HG02852 (cell line): ENCODE data around the gene INSYN2A.

Experiments used
- ATAC-seq: cut with Tn5 transposase; IDR thresholded peaks from one replicate; pipeline ENCODE4 v1.9.1; 2021; ENCODE audit warnings: mild to moderate bottlenecking, moderate library complexity; ENCODE audit not compliant: unreplicated experiment

INSYN2A gene

DNA sequence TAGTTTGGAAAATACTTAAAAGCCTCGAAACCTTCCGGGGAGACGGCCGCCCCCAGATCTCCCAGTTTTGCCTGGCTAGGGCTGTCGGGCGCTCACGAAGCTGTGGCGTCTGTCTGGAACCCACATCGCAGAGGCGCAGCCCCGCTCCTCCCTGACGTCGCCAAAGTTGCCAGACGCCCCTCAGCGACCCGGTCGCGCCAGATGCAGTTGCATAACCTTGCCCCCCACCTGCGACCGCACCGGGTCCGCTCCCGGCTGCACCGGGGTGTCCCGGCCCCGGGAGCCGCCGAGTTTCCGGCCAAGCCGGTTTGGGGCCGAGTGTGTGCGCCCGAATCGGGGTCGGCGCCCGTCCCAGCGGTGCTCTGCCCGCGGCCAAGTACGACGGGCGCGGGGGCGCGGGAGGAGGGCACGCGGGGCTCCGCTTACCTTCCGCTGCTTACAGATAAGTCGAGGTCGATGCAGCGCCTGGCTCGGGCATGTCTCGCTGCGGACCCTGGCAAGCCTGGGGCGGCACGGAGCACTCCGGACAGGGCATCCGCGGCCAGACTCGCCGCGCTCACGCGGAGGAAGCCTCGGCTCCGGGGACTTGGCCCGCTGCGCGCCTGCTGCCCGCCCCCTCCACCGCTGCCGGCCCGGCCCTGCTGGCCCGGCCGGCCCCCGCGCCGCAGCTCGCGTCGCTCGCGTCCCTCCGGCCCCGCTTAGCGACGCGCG lies 665 bp downstream of the INSYN2A start:
- ATAC-seq: no peak

DNA sequence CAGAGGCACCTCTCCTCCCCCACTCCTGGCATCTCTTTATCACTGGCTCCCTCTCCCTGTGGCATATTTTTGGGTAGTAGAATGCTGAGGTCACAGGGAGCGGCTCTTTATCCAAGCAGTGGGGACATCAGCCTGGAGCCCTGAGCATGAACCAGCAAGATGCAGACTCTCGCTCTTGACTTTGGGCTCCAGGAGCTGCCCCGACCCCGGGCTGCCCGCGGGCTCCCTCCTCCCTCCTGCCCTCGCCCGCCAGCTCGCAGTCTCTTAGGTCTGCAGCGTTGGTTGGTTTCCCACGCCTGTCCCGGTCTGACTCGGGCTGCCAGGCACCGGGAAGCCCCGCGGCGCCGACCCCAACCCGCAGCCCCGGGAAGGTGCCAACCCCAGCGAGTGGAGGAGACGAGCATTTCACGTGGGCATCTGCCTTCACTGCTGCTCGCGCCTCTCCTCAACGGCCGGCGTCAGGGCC lies 1.3 kb downstream of the INSYN2A start:
- no peak for ATAC-seq

- no peak for ATAC-seq
These were observed 1.8 kb downstream of the INSYN2A start for GRCh38 chr10:127194599-127194998.

DNA sequence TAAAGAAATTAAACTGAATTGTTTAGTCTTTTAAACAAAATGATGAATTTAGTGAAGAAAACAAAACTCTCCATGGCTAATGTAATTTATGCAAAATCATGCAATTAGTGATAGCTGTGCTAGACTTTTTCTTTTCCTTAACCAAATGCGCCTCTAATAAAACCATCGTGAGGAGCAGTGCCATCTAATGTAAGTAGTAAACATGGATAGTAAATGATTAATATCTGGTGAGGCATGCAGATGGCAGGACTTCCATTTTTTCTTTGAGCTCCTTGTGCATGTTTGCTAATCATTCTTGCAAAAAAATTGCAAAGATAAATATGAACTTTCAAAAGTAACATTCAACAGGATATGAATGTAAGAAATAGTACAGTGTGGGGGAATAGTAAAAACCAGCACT lies 2.3 kb downstream of the INSYN2A start:
- no peak for ATAC-seq

- ATAC-seq: no peak
These were observed 3.3 kb downstream of the INSYN2A start for GRCh38 chr10:127193125-127193524.

GRCh38 chr10:127190427-127190826 lies 6.0 kb downstream of the INSYN2A start:
- no peak for ATAC-seq

DNA sequence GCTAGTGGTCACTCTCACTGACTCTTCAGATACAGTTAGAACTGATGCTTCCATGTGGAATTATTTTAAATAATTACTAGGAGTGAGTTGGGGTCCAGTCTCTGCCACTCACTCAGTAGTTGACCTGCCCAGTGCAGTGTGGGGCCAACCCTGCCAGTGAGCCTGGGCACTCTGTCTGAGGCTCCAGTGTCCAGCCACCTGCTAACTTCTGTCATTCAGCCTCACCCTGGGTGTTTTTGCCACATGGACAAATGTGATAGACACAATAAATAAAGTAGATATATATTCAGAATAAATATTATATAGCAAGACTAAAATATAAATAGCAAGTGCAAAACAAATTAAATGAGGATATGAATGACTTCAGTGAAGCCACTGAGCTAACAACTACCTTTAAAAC lies 7.2 kb downstream of the INSYN2A start:
- ATAC-seq: no peak

DNA sequence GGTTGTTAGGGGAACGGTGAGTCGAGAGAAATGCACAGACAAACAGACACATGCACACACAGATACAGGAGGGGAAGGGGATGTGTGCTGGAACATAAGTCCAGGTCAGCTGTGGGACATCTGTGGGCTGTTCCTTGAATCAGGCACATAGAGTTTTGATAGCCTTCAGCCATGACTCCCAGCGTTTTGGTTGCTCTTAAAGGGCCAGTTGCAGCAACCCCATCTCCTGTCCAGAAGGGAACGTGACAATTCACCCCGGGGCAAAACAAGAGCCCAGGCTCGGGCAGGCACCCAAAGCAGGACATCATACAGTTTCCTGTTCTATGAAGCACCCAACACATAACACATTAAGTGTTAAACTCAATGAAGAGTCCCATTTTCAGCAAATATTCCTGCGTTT lies 9.6 kb downstream of the INSYN2A start:
- ATAC-seq: no peak

GRCh38 chr10:127184582-127184981 lies 11.8 kb downstream of the INSYN2A start:
- ATAC-seq: no peak

- no peak for ATAC-seq
These were observed 14.2 kb downstream of the INSYN2A start for GRCh38 chr10:127182161-127182560.

DNA sequence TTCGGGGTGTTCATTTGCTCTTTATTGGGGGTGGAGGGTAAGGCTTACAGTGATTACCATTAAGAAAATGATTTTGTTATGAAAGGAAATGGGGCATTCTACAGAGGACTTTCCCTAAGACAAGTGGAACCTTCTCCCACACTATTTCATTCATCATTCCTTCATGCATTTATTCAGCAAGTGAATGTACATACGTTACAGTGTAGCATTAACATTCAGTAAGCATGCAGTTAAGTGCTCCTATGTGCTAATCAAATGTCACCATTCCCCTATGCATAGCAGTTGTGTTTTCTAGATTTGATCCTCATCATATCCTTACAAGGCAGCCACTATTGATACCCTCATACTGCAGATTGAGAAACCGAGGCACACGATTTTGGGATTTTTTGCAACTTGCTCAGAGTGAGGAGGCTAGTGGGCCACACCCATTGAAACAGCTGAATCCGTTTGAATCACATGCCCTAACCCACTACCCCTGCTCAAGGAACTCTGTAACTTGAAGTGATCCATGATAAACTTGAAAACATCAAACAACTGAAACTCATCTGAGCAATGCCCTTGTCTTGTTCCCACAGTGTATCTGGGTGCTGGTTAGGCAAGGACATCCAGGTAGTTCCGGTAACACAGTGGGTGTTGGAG lies 16.7 kb downstream of the INSYN2A start:
- ATAC-seq: no peak

DNA sequence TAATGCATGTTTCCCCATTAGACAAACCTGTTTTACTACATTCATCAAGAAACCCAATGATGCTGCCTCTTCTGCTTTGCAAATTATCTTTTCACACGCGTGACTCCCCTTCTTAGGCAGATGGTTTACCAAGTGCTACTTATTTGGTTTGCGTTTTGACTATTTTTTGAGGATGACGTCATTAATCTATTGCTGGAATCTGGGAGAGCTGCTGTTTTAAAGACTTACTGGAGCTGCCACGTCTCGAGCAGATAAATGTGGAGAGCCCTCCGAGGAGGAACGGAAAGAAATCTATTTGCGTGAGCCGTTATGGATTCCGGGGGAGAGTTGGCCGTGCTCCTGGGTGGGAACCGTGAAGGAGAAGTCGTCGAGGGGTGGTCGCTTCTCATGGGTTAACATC lies 19.7 kb downstream of the INSYN2A start:
- ATAC-seq: no peak

DNA sequence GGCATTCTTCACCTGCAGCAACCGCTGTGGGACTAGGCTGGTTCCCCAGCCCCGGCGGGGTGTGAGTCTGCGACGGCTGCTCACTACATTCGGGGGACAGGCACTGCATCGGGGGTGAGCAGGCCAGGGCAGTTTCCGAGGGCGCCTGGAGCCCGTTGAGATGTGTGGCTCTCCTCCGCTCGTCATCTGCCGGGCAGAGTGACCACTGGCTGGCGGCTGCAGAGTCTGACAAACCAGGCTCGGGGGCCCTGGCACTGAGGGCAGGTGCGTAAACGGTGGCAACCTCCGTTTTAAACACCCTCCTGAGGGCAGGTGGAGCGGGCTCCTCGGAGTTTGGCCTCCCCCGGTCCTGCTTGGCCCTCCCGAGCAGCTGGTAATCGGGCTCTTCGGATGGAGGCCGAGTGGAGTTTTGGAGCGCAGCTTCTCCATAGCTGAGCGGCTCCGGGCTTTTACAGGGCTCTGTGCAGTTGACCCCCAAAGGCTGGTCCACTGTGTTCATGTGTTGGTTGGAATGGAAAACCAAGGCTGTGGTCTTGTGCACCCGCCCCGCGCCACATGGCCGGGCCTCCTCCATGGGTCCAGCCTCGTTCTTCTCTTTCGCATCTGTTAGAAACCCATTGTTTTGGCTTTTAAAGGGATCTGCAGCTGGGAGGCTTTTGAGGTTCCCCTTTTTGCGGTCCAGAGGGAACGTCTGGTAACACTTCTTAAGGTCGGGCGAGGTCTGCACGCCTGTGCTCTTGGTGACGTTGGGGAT lies 20.9 kb downstream of the INSYN2A start:
- no peak for ATAC-seq

- no peak for ATAC-seq
These were observed 21.5 kb downstream of the INSYN2A start for GRCh38 chr10:127174866-127175265.

DNA sequence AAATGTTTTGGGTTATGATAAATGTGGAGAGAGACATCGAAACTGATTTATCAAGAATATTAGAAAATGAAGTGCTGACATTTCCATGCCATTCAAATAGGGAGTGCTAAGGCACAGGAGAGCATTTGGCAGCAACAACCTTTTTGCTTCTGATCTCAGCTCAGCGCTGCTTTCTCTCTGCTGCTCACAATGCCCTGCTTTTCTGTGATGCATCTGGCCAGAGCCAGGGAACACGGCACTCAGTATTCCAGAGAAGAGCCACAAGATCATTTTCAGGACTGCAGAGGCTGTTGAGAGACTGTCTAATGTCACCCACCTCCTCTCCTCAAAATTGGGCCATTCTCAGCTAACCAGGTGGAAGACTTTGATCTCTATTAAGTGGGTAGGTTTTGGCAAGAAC lies 28.1 kb downstream of the INSYN2A start:
- no peak for ATAC-seq

GRCh38 chr10:127162841-127163240 lies 33.5 kb downstream of the INSYN2A start:
- ATAC-seq: no peak

DNA sequence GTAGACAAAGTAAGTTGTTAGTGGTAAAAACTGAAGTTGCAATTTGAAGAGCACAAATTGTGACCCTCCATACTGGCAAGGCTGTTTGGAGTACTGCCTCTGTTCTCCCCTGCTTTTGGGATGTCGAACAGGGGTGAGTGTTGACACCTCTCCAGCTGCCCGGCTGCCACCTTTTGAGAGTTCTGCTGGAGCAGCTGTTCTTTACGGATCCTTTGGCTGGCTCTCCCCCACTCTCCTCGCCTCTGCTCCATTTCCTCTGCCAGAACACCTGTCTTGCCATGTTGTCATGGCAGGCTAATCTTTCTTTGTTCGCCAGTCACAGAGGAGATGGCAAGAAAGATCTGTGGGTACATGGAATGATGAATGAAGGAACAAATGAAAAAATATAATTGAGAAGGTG lies 34.9 kb downstream of the INSYN2A start:
- ATAC-seq: no peak

DNA sequence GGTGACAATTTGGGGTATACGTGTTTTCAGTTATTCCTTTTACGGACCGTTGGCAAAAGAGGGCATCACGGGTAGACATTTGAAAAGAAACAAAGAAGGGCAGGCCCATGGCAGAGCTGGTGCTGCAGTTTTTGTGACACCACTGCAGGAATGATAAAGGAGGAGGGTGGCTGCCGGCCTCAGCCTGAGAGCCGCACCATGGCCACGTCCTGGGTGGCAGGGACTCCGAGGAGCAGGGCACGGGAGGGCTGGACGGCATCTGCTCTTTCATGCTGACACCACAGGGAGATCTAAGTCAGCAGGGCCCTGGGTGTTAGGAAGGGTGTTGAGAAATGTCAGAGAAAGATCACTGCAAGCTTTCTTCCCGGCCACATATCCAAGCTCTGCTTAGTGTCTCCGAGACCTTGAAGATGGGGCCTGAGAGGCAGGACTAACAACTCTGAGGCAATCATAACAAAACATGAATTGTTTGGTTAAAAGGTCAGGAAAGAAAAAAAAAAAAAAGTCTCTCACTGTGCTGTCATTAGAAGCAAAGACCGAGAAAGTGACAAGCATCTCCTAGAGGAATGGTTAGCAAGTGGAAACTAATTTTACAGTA lies 36.6 kb downstream of the INSYN2A start:
- no peak for ATAC-seq

- ATAC-seq: no peak
These were observed 37.7 kb downstream of the INSYN2A start for GRCh38 chr10:127158662-127159061.

DNA sequence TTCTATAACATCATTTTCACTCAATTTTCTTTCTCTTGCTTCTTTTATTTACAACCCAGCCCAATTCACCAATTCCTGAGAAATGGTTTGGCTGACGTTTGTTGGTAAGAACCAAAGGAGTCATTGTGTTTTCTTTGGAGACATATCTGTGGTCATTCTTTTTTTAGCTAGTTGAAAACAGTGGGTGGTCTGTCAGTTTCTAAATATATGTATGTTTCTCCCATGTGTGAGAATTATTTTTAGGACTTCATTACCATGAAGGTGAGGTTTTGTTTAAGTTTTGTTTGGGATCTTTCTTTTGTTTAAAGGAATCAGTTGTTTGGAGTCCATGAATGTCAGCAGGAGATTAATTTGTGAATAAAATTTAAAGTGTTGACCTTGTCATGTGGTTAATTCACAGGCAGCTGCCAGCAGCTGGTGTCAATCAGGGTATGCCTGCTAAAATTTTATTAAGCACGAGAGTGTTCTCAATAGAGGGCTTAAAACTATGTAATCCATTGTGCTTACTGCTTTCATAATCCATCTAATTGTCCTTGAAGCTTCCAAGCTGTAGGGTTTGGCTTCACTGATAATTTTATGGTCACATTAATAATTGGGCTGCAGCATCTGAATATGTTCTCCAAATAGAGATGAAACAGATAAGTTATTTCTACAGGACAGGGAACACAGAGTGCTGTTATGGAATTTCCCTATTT lies 38.7 kb downstream of the INSYN2A start:
- ATAC-seq: no peak

DNA sequence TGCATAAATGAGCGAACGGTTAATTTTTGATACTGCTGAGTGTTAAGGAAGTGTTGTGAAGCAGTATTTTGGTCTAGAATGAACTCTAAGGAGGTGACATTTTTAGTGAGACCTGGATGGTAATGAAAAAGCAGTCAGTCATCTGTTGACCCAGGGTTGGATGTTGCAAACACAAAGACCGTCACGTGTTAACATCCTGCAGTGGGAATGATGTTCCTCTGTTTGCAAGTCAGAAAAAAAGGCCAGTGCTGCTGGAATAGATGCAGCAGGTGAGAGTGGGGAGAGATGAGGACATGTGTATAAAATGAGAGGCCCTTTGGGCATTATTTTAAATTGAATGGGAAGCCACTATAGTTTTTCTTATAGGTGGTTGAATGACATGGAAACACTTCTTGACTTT lies 39.3 kb downstream of the INSYN2A start:
- ATAC-seq: no peak
